ENCODE measurements around the gene CDK16.

The CDK16 gene

GRCh38 chrX:47218280-47218919, at the start of gene CDK16:
TSS of gene CDK16 (plus strand) at chrX:47218681. CDS start at chrX:47223558, 4,877 bp downstream.
- FAIRE-seq = no peak

DNA sequence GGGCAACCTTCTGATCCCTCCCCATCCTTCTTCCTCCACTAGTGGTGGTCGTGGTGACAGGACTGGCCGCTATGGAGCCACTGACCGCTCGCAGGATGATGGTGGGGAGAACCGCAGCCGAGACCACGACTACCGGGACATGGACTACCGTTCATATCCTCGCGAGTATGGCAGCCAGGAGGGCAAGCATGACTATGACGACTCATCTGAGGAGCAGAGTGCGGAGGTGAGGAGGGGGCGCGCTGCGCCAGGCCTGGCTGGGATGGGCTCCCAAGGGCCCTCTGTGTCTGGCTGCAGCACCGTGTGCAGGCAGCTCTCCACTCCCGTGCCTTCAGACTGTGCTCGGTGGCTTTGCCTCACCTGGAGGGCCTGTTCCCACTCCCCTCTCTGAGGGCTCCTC, 49.2 kb upstream of the CDK16 start:
- no peak for FAIRE-seq

- FAIRE-seq = no peak
Observed at GRCh38 chrX:47169726-47170515, 48.6 kb upstream of the CDK16 start.

GRCh38 chrX:47170861-47171692, 47.4 kb upstream of the CDK16 start:
- FAIRE-seq = no peak

DNA sequence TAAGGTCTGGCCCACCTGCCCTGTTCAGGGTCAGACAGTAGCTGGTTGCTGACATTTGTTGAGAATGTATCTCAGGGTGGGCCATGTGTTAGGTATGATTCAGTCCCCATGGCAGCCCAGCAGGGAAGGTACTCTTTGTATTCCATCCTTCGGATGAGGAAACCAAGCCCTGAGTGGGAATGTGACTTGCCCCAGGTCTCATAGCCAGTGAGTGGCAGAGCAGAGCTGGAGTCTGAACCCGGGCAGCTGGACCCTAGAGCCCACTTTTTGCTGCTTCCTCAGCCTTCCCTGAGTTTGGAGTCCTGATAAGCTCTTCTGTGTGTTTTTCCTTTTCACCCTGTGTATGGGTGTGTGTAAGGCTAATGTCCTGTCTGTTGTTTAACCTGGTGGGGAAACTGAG, 46.5 kb upstream of the CDK16 start:
- FAIRE-seq = no peak

- FAIRE-seq = no peak
Observed at GRCh38 chrX:47172549-47172948, 45.9 kb upstream of the CDK16 start.

GRCh38 chrX:47172971-47173792, 45.3 kb upstream of the CDK16 start:
- FAIRE-seq = no peak

DNA sequence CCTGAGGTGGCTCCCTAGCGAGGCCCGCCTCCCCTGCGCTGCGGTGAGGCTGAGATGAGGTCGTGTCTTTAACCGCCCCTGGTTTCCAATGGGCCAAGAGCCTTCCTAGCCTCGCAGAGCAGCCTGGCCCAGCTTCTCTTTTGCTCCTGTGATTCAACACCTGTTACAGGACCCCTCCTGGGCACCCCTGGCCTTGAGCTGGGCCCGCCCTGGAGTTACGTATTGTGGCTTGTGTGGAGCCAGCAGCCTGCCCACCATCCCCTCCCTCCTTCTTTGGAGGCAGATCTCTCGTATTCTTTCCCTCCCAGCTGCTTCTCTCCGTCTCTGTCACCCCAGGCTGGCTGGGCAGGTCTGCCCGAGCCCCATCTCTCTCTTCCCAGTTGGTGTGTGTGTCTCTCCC, 44.1 kb upstream of the CDK16 start:
- FAIRE-seq = no peak

DNA sequence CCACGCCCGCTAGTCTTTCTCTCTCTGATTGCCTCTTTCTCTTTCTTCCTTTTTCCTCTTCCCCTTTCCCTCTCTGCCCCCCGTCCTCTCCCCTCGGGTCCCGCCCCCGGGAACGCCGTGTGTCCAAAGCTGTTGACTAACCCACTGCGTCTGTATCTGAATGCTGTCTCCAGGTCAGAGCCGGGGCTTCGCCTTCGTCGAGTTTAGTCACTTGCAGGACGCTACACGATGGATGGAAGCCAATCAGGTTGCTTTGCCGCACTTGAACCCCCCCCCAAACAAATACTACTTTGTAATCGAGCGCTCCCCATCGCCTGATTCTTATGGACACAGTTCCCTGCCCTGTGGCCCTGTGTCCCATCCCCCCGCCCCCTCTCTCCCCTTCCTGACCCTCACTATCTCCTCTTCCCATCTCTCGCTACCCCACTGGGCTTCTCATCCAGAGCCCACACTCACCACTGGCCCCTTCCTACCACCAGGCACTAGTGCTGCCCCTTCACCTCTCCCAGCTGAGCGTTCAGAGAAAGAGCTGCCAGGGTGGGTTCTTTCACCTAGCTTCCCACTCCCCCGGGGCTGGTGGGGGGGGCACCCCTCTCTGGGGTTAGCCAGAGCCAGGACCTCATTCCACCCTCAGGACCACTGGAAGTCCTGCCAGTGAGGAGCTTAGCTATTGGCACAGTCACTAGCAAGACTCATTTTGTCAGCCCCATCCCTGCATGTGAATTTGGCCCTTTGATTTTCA, 43.5 kb upstream of the CDK16 start:
- no peak for FAIRE-seq

- no peak for FAIRE-seq
Observed at GRCh38 chrX:47175588-47175980, 42.9 kb upstream of the CDK16 start.

DNA sequence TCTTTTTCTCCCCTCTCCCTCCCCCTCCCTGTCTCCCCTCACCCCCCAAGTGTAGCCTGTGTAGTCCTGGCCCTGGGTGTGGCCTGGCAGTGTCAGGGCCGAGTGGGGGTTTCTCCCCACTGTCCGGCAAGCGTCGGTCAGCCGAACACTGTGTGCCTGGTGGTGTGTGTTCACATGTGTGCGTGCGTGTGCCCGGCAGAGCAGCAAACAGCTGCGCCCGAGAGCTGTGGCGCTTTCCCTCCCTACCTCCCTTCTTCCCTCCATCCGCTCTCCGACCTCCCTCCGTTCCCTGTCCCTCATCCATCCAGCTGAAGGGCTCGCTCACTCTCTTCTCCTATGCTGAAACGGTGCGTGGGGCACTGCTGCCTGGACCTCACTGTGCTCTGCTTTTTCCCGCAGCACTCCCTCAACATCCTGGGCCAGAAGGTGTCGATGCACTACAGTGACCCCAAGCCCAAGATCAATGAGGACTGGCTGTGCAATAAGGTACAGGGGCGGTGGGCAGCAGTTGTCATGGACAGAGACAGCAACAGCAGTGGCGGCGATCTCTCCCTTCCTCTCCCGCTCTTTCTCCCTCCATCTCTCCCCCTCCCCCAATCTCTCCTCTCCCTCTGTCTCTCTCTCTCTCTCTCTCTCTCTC, 42.3 kb upstream of the CDK16 start:
- no peak for FAIRE-seq

- no peak for FAIRE-seq
Observed at GRCh38 chrX:47177079-47177478, 41.4 kb upstream of the CDK16 start.

- no peak for FAIRE-seq
Observed at GRCh38 chrX:47178337-47178736, 40.1 kb upstream of the CDK16 start.

GRCh38 chrX:47179221-47179927, 39.1 kb upstream of the CDK16 start:
- FAIRE-seq = no peak

DNA sequence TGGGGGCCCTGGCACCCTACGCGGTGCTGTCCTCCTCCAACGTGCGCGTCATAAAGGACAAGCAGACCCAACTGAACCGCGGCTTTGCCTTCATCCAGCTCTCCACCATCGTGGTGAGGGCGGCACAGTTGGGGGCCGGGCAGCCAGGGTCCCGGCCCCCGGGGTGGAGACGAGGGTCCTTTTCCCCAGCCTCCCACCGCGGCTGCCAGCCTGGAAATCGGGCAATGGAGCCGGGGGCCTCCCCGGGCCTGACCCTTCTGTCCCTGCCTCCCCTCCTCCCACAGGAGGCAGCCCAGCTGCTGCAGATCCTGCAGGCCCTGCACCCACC, 38.6 kb upstream of the CDK16 start:
- FAIRE-seq = no peak

DNA sequence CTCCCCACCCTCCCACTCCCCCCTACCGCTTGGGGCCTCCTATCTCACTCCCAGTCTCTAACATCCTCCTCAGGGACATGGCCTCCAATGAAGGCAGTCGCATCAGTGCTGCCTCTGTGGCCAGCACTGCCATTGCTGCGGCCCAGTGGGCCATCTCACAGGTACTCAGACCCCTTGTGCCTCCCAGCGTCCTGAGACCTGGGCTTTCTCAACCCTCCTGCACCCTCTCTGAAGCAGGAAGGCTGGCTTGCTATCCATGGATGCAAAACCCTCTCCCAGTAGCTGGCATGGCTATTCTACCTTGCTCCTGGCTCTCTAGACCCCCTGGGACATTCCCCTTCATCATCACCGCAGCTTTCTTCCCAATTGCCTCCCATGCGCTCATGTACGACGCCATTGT, 38.1 kb upstream of the CDK16 start:
- no peak for FAIRE-seq

GRCh38 chrX:47181301-47181700, 37.2 kb upstream of the CDK16 start:
- no peak for FAIRE-seq

GRCh38 chrX:47182106-47182700, 36.3 kb upstream of the CDK16 start:
- FAIRE-seq = no peak

- no peak for FAIRE-seq
Observed at GRCh38 chrX:47184486-47184885, 34.0 kb upstream of the CDK16 start.

DNA sequence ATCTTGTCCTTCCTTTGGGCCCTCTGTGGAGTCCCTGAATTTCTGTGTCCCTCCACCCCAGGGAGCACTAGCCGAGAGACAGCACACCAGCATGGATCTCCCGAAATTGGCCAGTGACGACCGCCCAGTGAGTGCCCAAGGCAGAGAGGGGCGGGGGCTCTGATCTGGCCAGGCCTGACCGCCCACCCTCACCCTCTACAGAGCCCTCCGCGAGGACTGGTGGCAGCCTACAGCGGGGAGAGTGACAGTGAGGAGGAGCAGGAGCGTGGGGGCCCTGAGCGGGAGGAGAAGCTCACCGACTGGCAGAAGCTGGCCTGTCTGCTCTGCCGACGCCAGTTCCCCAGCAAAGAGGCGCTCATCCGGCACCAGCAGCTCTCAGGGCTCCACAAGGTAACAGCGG, 33.2 kb upstream of the CDK16 start:
- FAIRE-seq = no peak
